H1 (cell line): Measurements from ENCODE around the gene BICD1. TPM values are rescaled to one million over a fixed set of nuclear protein-coding genes. Genes with fewer than 3 reads are reported as not detected.

ENCODE experiments used
- CBX5 ChIP-seq: fragments of 300-800, 300-1000 bp; sonication (generic); IDR thresholded peaks from 2 replicates; pipeline ENCODE4 v1.7.1; 2016; ENCODE audit warnings: antibody characterized with exemption, low read length, low read depth
- CREB1 ChIP-seq: IDR thresholded peaks from 2 replicates; pipeline ENCODE4 v1.6.1; 2012; ENCODE audit warnings: inconsistent platforms
- EZH2 ChIP-seq: fragments of 200-600 bp; sonication (generic); IDR thresholded peaks from 2 replicates; pipeline ENCODE4 v1.7.1; 2012; ENCODE audit warnings: low read depth, mild to moderate bottlenecking, moderate library complexity, low read length, inconsistent platforms; ENCODE audit not compliant: severe bottlenecking
- NRF1 ChIP-seq: IDR thresholded peaks from 2 replicates; pipeline ENCODE4 v1.6.1; 2011; ENCODE audit warnings: mild to moderate bottlenecking, low read depth, low read length, improper control_type of control experiment
- POLR2AphosphoS5 ChIP-seq: IDR thresholded peaks from 2 replicates; pipeline ENCODE4 v1.6.1; 2011; ENCODE audit warnings: low read depth, low read length
- POU5F1 ChIP-seq: IDR thresholded peaks from 2 replicates; pipeline ENCODE4 v1.6.1; 2011; ENCODE audit warnings: low read depth, mild to moderate bottlenecking, low read length, moderate library complexity
- RFX5 ChIP-seq: IDR thresholded peaks from 2 replicates; pipeline ENCODE4 v1.6.1; 2011; ENCODE audit warnings: low read depth, low read length, improper control_type of control experiment, borderline replicate concordance
- SP2 ChIP-seq: IDR thresholded peaks from 2 replicates; pipeline ENCODE4 v1.6.1; 2012; ENCODE audit warnings: mild to moderate bottlenecking, low read length, inconsistent platforms
- TAF7 ChIP-seq: optimal IDR thresholded peaks from 2 replicates; pipeline ENCODE3; 2011; ENCODE audit warnings: low read depth, mild to moderate bottlenecking, inconsistent platforms, low read length, moderate library complexity, borderline replicate concordance
- TEAD4 ChIP-seq: IDR thresholded peaks from 2 replicates; pipeline ENCODE4 v1.6.1; 2012; ENCODE audit warnings: low read depth, low read length, inconsistent platforms, mixed read lengths
- polyA plus RNA-seq, 7 experiments: library from polyadenylated mRNA; depleted of rRNA in 3 of 7; stranded (reverse) in 5 of 7; unstranded in 2 of 7; fragments of >200 nt in 5 of 7; fragments of 200-250 nt in 2 of 7; gene quantifications; 1 replicate in 5 of 7; 2 replicates in 1 of 7; 4 replicates in 1 of 7; pipeline versions ENCODE4 v1.2.1 to v1.2.3, GENCODE V29; 2011 to 2013; ENCODE audit warnings: missing spikeins in 2 of 7, mixed read lengths in 2 of 7
- total RNA-seq: library from RNA; stranded (reverse); fragmentation: NEBNext Ultra II Directional; extraction: Animal tissue kit (Norgen Biotek cat#: 25700); gene quantifications from 2 replicates; pipeline ENCODE4 v1.2.1, GENCODE V29; 2021

The BICD1 gene
- total and polyA plus RNA-seq, 2 of the 8 experiments (the other 6 are each of a cell fraction or from before 2014, with no cell fraction given): 34.1 to 58.4 TPM

DNA sequence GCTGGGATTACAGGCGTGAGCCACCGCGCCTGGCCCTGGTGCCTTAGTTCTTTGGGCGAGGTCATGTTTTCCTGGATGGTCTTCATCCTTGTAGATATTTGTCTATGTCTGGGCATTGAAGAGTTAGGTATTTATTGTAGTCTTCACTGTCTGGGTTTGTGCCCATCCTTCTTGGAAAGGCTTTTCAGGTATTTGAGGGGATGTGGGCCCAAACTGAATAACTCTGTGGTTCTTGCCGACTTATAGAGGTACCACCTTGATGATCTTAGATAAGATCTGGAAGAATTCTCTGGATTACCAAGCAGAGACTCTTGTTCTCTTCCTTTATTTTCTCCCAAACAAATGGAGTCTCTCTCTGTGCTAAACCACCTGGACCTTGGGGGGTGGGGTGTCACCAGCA, 311.6 kb downstream of the BICD1 start (continued):
- no peak for TF ChIP-seq TAF7
- TF ChIP-seq TEAD4: no peak
- no peak for TF ChIP-seq CBX5
- no peak for TF ChIP-seq EZH2
- no peak for TF ChIP-seq RFX5
- no peak for TF ChIP-seq CREB1
- TF ChIP-seq NRF1: no peak
- no peak for TF ChIP-seq POLR2AphosphoS5
- TF ChIP-seq SP2: no peak
- TF ChIP-seq POU5F1: no peak
